Retinal pigment epithelial cell (primary cell): Measurements from ENCODE around the gene FNDC1.

Experiments
- DNase-seq: peaks from one replicate; pipeline ENCODE4 v3.0.0-alpha.2; 2010; ENCODE audit warnings: low read depth
- H3K4me3 ChIP-seq: 2 replicates; pipeline ENCODE4 v1.5.1; 2011; ENCODE audit warnings: mild to moderate bottlenecking, low read length, control low read depth, moderate library complexity
- CTCF ChIP-seq: conservative IDR thresholded peaks from 2 replicates; pipeline ENCODE4 v1.5.1; 2011; ENCODE audit warnings: low read depth, low read length, control low read depth, inconsistent platforms

The FNDC1 gene

GRCh38 chr6:159309723-159310122 lies 140.5 kb downstream of the FNDC1 start:
- TF ChIP-seq CTCF = no peak
- DNase-seq = no peak
- H3K4me3 ChIP-seq = no peak overlapping the region

GRCh38 chr6:159311618-159312017 lies 142.4 kb downstream of the FNDC1 start:
- no peak overlapping the region for H3K4me3 ChIP-seq
- TF ChIP-seq CTCF = peak; percentile 21
- DNase-seq = no peak

GRCh38 chr6:159312206-159312605 lies 143.0 kb downstream of the FNDC1 start:
- peak; percentile 45 for DNase-seq
- TF ChIP-seq CTCF = no peak

GRCh38 chr6:159313018-159313417 lies 143.8 kb downstream of the FNDC1 start:
- no peak overlapping the region for H3K4me3 ChIP-seq
- no peak for TF ChIP-seq CTCF
- no peak for DNase-seq

More at GRCh38 chr6:159312206-159312605, 143.0 kb downstream of the FNDC1 start:
- H3K4me3 ChIP-seq = no peak overlapping the region

GRCh38 chr6:159315562-159315961 lies 146.4 kb downstream of the FNDC1 start:
- no peak overlapping the region for H3K4me3 ChIP-seq
- no peak for TF ChIP-seq CTCF
- no peak for DNase-seq

GRCh38 chr6:159317430-159317829 lies 148.2 kb downstream of the FNDC1 start:
- no peak for TF ChIP-seq CTCF
- no peak overlapping the region for H3K4me3 ChIP-seq
- no peak for DNase-seq

GRCh38 chr6:159321267-159321666 lies 152.1 kb downstream of the FNDC1 start:
- no peak for DNase-seq
- H3K4me3 ChIP-seq = no peak overlapping the region
- TF ChIP-seq CTCF = no peak
